ENCODE measurements around the gene FAM47A.

FAM47A gene

DNA sequence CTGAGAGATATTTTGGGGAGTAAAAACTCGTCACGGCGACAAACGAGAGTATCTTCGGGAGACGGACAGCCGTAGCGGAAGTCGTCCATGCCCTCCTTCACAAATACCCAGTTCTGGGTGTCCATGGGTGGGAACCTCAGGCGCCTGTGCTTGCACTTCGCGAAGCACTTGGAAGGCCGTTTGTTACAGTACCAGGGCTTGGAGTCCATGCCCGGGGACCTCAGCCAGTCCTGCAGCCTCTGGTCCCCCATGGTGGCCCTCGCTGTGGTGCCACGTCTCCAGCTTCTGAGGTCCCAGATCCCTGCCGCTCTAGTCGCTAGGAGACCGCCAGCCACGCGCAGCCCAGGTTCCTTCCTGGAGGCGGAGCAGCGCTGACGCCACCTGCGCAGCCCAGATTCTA lies at the start of gene FAM47A:
TSS of gene FAM47A (minus strand) at position 287 of the 400 bp plus-strand sequence. CDS start at position 251, 36 bp downstream.
- peak; percentile 12 for DNase-seq

DNA sequence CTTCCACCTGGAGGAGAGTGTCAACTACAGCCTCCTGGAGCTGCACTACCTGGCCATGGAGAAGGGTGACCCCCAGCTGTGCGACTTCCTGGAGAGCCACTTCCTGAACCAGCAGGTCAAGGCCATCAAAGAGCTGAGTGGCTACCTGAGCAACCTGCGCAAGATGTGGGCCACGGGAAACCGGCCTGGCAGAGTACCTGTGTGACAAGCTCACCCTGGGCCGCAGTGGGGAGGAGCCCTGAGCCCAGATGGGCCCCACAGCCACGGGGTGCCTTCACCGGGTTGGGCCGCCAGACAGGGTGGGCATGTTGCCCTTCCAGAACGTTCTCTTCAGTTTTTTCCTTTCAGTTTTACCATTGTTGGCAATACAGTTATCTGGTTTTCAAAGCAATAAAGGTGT lies 15.2 kb upstream of the FAM47A start:
- peak; percentile 68 for DNase-seq

DNA sequence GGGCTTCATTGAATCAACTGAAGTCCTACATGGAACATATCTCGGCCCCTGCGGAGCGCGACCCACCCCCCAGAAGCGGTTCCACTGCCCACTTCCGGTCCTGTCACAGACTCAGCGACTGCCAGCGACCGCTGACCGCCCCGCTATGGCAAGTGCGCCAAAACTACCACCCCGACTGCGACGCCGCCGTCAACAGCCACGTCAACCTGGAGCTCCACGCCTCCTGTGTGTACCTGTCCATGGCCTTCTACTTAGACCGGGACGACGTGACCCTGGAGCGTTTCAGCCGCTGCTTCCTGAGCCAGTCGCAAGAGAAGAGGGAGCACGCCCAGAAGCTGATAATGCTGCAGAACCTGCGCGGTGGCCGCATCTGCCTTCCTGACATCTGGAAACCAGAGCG lies 14.8 kb upstream of the FAM47A start:
- DNase-seq: peak; percentile 68

DNA sequence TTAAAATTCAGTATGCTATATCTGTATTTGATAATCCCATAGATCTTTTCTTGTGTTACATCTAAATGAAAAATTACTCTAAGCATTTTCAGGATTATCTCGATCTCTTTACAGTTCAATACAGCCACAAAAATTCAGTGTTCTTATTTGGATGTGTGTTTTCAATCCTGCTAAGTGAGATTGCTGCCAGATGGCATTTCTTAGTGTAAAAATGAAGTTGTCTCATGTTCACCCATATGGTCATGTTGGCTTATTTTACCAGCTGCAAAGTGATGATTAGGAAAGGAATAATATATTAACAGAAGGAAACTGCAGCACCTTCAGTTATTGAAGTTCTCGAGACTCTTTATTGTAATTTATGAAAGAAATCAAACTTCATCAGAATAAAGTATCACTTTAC lies 12.1 kb upstream of the FAM47A start:
- no peak for DNase-seq

DNA sequence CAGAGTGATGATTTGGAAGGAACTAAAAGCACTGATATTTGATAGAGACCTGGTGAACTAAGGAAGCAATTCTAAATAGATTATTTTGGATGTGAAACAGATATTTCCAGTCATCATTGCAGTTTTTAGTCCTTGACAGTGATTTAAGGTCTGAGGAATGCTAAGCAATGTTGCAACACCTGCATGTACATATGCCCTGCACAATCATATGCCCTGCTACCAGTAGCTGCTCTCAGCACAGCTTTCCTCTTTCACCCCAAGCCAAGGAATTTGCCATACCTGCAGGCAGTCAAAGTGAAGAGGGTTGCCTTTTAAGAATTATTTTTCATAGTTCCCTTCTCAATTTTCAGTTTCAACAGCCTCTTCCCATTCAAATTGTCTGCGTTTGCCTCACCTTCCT lies 8.7 kb upstream of the FAM47A start:
- no peak for DNase-seq

DNA sequence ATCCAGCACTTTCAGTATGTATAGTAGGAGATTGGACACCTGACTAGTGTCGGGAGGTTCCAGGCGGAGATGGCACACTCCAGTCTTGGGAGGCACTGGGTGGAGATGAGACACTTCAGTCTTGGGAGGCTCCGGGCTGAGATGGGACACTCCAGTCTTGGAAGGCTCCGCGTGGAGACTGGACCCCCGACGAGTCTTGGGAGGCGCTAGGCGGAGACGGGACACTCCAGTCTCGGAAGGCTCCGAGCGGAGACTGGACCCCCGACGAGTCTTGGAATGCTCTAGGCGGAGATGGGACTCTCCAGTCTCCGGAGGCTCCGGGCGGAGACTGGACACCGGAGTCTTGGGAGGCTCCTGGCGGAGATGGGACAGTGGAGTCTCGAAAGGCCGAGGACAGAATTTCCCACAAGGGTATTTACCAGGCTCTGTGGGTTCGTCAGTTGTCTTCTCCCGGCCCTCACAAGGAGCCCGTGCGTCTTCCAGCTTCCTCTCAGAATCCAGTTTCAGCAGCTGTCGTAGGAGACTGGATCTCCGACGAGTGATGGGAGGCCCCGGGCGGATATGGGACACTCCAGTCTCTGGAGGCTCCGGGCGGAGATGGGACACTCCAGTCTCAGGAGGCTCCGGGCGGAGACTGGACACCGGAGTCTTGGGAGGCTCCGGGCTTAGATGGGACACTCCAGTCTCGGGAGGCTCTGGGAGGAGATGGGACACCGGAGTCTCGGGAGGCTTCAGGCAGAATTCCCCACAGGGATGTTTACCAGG lies 952 bp downstream of the FAM47A start:
- no peak for DNase-seq

DNA sequence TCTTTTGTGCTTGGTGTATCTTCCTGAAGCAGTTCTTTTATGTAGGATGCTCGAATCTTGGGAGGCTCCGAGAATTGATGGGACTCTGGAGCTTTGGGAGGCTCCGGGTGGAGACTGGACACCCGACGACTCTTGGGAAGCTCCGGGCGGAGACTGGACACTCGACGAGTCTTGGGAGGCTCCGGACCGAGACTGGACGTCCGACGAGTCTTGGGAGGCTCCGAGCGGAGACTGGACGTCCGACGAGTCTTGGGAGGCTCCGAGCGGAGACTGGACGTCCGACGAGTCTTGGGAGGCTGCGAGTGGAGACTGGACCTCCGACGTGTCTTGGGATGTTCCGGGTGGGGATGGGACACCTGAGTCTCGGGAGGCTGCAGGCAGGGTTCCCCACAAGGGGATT lies 1.6 kb downstream of the FAM47A start:
- DNase-seq: no peak

DNA sequence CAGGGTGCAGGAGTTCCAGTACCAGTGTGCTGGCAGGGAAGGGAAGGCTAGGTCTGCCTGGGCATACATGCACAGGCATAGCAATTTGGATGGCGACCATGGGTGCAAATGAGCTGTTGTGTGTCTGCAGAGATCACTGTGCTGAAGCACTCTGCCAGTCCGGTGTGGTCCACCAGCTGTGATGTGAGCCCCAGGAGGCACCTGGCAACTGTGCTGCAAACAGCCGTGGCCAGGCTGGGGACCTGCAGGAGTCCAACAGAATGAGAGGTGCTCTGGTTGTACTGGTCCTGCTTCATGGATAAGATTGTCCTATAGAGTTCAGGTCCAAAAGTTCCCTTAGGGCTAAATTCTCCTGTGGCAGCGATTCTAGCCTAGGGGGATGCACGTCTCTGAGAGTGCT lies 6.1 kb downstream of the FAM47A start:
- DNase-seq: no peak

DNA sequence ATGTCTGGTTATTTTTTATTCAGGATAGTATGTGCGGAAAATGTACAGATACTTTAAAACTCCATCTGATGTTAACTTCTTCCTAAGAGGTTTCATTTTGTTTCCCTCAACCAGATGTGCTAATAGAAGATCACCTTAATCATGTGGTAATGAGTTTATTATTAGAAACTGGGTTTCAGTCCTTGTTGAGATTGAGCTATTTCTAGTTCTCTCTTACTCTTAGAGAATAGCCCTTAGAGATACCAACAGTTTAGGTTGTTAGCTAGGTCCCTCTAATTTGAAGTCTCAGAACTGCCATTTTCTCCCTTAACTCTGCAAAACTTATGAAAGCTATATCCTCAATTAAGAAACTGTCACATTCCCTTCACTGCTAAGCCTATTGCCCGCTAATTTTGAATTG lies 13.0 kb downstream of the FAM47A start:
- no peak for DNase-seq

DNA sequence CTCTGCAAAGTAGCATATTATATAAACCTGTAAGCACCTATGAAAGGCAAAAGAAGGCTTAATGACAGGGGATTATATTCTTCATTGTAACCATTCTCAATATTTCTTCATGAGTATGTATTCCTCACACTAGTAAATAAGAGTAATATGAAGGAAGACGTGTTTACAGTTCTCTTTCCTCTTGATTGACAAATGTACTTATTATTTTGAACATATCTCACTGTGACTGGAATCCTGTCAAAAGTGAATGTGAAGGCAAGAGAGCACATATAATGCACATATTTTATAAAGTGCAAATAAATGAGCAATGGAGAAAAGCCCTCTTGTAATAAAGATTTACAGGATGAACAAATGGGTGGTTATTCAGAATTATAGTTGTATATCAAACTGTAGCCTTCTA lies 19.7 kb downstream of the FAM47A start:
- DNase-seq: no peak

Data from NCI-H146 (cell line).